ENCODE results near the gene ATG9A. TPM values are rescaled to one million over a fixed set of nuclear protein-coding genes. Genes with fewer than 3 reads are reported as not detected.

The ATG9A gene
- polyA plus RNA-seq, 1 experiment: 84.3 TPM

DNA sequence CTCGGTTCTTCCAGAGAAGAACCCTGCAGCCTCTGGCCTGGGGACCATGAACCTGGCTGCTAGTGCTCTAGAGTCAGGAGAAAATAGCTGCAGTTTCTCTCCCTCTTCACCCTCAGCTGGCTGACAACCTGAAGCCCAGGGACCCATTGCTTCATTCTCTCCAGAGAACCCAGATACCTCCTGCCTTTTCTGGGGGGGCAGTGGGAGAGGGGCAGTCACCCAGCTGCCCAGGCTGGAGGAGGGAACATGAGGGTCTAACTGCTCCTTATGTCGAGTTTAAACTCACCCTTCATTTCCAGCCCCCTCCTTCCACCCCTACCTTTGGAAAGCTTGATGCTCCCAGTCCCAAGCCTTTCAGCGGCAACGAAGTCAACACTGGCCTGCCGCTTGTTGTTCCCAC lies 30.5 kb downstream of the ATG9A start:
- Histone ChIP-seq H3K4me3 (ENCODE audit: low read depth, low read length) (no peak overlapping the region), H3K27me3 (ENCODE audit: control insufficient read depth, insufficient read depth, low read length) (no peaks in the 10 kb centered on the region), H3K9me3 (ENCODE audit: control insufficient read depth, insufficient read depth, low read length) (peaks cover 3% of the 10 kb centered on the region; the same call in 1 of the 2 replicates), H3K27ac (ENCODE audit: low read depth, low read length) (no peak overlapping the region)
- ChIA-PET POLR2A (no interaction called here), CTCF (interaction anchor here (0.7 kb wide), 1 partner anchor 140 kb away, joined by 3 read pairs; no protein-coding TSS in a partner anchor)
- DNase-seq (ENCODE audit: low read depth, low spot score): no peak
- TF ChIP-seq, protein P1, sequence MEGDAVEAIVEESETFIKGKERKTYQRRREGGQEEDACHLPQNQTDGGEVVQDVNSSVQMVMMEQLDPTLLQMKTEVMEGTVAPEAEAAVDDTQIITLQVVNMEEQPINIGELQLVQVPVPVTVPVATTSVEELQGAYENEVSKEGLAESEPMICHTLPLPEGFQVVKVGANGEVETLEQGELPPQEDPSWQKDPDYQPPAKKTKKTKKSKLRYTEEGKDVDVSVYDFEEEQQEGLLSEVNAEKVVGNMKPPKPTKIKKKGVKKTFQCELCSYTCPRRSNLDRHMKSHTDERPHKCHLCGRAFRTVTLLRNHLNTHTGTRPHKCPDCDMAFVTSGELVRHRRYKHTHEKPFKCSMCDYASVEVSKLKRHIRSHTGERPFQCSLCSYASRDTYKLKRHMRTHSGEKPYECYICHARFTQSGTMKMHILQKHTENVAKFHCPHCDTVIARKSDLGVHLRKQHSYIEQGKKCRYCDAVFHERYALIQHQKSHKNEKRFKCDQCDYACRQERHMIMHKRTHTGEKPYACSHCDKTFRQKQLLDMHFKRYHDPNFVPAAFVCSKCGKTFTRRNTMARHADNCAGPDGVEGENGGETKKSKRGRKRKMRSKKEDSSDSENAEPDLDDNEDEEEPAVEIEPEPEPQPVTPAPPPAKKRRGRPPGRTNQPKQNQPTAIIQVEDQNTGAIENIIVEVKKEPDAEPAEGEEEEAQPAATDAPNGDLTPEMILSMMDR (IDR thresholded peaks at IDR 0.05; ENCODE audit: low read depth, low read length): no peak

DNA sequence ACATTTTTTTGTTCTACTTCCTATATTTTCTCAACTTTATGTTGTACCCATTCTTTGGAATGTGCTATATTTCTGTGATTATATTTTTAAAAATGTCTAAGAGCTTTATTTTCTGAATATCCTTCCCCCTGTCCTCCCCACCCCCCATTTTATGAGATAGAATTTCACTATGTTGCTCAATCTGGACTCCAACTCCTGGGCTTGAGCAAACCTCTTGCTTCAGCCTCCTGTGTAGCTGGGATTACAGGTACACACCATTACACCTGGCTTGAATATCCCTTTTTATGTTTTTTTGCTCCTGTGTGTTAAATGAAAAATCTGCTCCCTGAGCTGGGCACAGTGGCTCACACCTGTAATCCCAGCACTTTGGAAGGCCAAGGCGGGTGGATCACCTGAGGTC lies 32.0 kb downstream of the ATG9A start:
- Histone ChIP-seq H3K27ac (ENCODE audit: low read depth, low read length) (no peak overlapping the region), H3K9me3 (ENCODE audit: control insufficient read depth, insufficient read depth, low read length) (peaks cover 3% of the 10 kb centered on the region; the same call in 1 of the 2 replicates), H3K4me3 (ENCODE audit: low read depth, low read length) (no peak overlapping the region), H3K27me3 (ENCODE audit: control insufficient read depth, insufficient read depth, low read length) (no peaks in the 10 kb centered on the region)
- DNase-seq (ENCODE audit: low read depth, low spot score): no peak
- TF ChIP-seq, protein P1 (IDR thresholded peaks at IDR 0.05; ENCODE audit: low read depth, low read length): no peak
- ChIA-PET CTCF (interaction anchor here (1.7 kb wide), 1 partner anchor 38 kb away, joined by 4 read pairs; no protein-coding TSS in a partner anchor), POLR2A (interaction anchor here (1.1 kb wide), 1 partner anchor 17 kb away, joined by 5 read pairs; no protein-coding TSS in a partner anchor)

DNA sequence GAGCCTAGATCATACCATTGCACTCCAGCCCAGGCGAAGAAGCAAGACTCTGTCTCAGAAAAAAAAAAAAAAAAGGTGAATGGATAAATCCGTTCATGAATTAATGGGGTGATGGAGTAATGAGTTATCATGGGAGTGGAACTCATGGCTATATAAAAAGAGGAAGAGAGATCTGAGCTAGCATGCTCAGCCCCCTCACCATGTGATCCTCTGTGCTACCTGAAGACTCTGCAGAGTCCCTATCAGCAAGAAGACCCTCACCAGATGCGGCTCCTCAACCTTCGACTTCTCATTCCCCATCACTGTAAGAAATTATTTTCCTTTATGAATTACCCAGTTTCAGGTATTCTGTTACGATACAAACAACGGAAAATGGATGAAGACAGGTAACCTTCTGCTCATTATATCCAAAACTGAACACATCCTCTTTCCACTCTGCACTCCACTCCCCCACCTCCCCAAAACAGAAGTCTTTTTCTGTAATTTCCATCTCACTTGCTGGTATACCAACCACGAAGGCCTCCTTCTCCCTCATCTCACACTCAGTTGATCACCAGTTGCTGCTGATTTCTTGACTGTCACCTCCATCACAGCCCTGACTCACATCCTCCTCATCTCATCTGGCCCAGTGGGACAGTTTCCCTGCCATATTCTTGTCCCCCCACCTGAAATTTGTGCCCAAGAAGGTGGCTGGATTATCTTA lies 42.5 kb downstream of the ATG9A start:
- no peak for DNase-seq (ENCODE audit: low read depth, low spot score)
- Histone ChIP-seq H3K27me3 (ENCODE audit: control insufficient read depth, insufficient read depth, low read length) (no peaks in the 10 kb centered on the region), H3K27ac (ENCODE audit: low read depth, low read length) (no peak overlapping the region), H3K9me3 (ENCODE audit: control insufficient read depth, insufficient read depth, low read length) (no peaks in the 10 kb centered on the region), H3K4me3 (ENCODE audit: low read depth, low read length) (no peak overlapping the region)
- TF ChIP-seq, protein P1 (IDR thresholded peaks at IDR 0.05; ENCODE audit: low read depth, low read length): no peak
- ChIA-PET POLR2A (no interaction called here), CTCF (no interaction called here)

DNA sequence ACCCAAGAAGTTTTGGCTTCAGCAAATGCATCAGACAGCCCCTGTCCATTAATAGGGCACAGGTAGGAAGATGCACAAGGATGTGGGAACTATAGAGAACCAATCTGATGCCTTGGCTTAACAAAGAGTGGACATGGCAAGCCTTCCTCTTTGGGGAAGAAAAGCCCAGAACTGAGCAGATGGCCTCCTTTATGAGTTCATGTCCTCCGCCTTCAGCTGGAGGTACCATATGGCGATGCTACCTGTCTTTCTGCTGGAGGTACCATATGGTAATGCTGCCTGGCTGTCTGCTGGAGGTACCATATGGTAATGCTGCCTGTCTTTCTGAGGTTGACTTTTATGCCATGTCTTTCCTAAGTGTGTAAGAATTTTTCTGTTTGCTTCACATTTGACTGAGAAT lies 45.3 kb downstream of the ATG9A start:
- ChIA-PET CTCF (interaction anchor here (1.0 to 1.8 kb wide), 2 partner anchors 25 to 94 kb away, joined by 3 to 4 read pairs; no protein-coding TSS in a partner anchor), POLR2A (no interaction called here)
- Histone ChIP-seq H3K9me3 (ENCODE audit: control insufficient read depth, insufficient read depth, low read length) (no peaks in the 10 kb centered on the region), H3K27me3 (ENCODE audit: control insufficient read depth, insufficient read depth, low read length) (no peaks in the 10 kb centered on the region), H3K27ac (ENCODE audit: low read depth, low read length) (no peak overlapping the region), H3K4me3 (ENCODE audit: low read depth, low read length) (no peak overlapping the region)
- no peak for DNase-seq (ENCODE audit: low read depth, low spot score)
- TF ChIP-seq, protein P1 (IDR thresholded peaks at IDR 0.05; ENCODE audit: low read depth, low read length): no peak

DNA sequence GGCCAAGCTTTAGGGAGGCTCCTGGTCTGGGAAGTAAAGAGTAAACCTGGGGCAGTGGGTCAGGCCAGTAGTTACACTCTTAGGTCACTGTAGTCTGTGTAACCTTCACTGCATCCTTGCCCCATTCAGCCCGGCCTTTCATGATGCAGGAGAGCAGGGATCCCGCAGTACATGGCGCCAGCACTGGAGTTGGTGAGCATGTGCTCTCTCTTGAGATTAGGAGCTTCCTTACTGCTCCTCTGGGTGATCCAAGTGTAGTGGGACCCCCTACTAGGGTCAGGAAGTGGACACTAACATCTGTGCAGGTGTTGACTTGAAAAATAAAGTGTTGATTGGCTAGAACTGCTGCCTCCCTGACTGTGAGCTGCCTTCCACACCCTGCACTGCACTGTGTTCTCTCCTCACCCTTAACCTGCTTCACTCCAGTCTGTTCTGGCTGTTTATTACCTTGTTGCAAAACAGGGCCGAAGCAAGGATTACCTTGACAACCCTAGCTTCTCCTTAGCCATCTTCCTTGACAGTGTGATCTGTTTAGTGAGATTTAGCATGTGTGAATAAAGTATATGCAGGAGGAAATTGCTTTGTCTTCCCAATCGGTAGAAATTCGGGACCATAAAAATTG lies 46.2 kb downstream of the ATG9A start:
- DNase-seq (ENCODE audit: low read depth, low spot score): no peak
- TF ChIP-seq, protein P1 (IDR thresholded peaks at IDR 0.05; ENCODE audit: low read depth, low read length): no peak
- H3K9me3 ChIP-seq (ENCODE audit: control insufficient read depth, insufficient read depth, low read length): no peaks in the 10 kb centered on the region
- H3K27me3 ChIP-seq (ENCODE audit: control insufficient read depth, insufficient read depth, low read length): no peaks in the 10 kb centered on the region
- no peak overlapping the region for H3K27ac ChIP-seq (ENCODE audit: low read depth, low read length)
- no peak overlapping the region for H3K4me3 ChIP-seq (ENCODE audit: low read depth, low read length)
- ChIA-PET CTCF (interaction anchor here (0.7 to 1.8 kb wide), 3 partner anchors 24 to 170 kb away, joined by 3 to 4 read pairs (median 3); no protein-coding TSS in a partner anchor), POLR2A (no interaction called here)

Measured in AG04450 (cell line).